Parathyroid adenoma (tissue), 2 donors: ENCODE results near the gene MRPL4.

ENCODE experiments used
- H2AFZ ChIP-seq: fragments of 300-600 bp; sonication (generic); one replicate; pipeline ENCODE4 v1.7.0; 2017; ENCODE audit warnings: antibody characterized with exemption, mild to moderate bottlenecking
- H3K27ac ChIP-seq: fragments of 300-600 bp; sonication (generic); one replicate; pipeline ENCODE4 v1.7.0; 2017
- H3K27me3 ChIP-seq: fragments of 300-600 bp; sonication (generic); one replicate; pipeline ENCODE4 v1.7.0; 2017; ENCODE audit warnings: low read length; ENCODE audit not compliant: control insufficient read depth, insufficient read depth
- H3K36me3 ChIP-seq: fragments of 300-600 bp; sonication (generic); one replicate; pipeline ENCODE4 v1.7.0; 2017; ENCODE audit warnings: low read length; ENCODE audit not compliant: control insufficient read depth, insufficient read depth
- H3K4me1 ChIP-seq: fragments of 300-600 bp; sonication (generic); one replicate; pipeline ENCODE4 v1.7.0; 2017; ENCODE audit warnings: control low read depth
- H3K4me2 ChIP-seq: fragments of 300-600 bp; sonication (generic); one replicate; pipeline ENCODE4 v1.7.0; 2017; ENCODE audit warnings: low read length
- H3K4me3 ChIP-seq: fragments of 300-600 bp; sonication (generic); one replicate; pipeline ENCODE4 v1.7.0; 2017; ENCODE audit warnings: low read depth, low read length
- H3K79me2 ChIP-seq: fragments of 300-600 bp; sonication (generic); one replicate; pipeline ENCODE4 v1.7.0; 2017; ENCODE audit warnings: control low read depth
- H3K9ac ChIP-seq: fragments of 300-600 bp; sonication (generic); one replicate; pipeline ENCODE4 v1.7.0; 2017; ENCODE audit warnings: mild to moderate bottlenecking
- H3K9me3 ChIP-seq: fragments of 300-600 bp; sonication (generic); one replicate; pipeline ENCODE4 v1.7.0; 2017; ENCODE audit warnings: low read length; ENCODE audit not compliant: control insufficient read depth
- CTCF ChIP-seq: fragments of 300-600 bp; sonication (generic); IDR thresholded peaks from one replicate; pipeline ENCODE4 v1.7.0; 2017; ENCODE audit warnings: antibody characterized with exemption, mild to moderate bottlenecking
- donor health status: primary hyperparathyroidism.

MRPL4 gene

GRCh38 chr19:10256970-10257615 lies 5.1 kb downstream of the MRPL4 start:
- no peak for TF ChIP-seq CTCF
- no peak overlapping the region for H3K27ac ChIP-seq
- H3K4me1 ChIP-seq = no peaks in the 10 kb centered on the region
- no peaks in the 10 kb centered on the region for H3K79me2 ChIP-seq
- no peaks in the 10 kb centered on the region for H3K36me3 ChIP-seq
- H3K27me3 ChIP-seq = no peaks in the 10 kb centered on the region
- H3K4me3 ChIP-seq = no peak overlapping the region
- H3K4me2 ChIP-seq = no peak overlapping the region
- no peak overlapping the region for H3K9ac ChIP-seq
- no peak overlapping the region for H2AFZ ChIP-seq
- no peaks in the 10 kb centered on the region for H3K9me3 ChIP-seq

GRCh38 chr19:10258080-10258710 lies 6.2 kb downstream of the MRPL4 start:
- no peak overlapping the region for H3K27ac ChIP-seq
- no peak overlapping the region for H2AFZ ChIP-seq
- H3K36me3 ChIP-seq = no peaks in the 10 kb centered on the region
- no peak overlapping the region for H3K4me2 ChIP-seq
- H3K4me1 ChIP-seq = no peaks in the 10 kb centered on the region
- H3K9me3 ChIP-seq = no peaks in the 10 kb centered on the region
- H3K79me2 ChIP-seq = no peaks in the 10 kb centered on the region
- H3K4me3 ChIP-seq = no peak overlapping the region
- no peak for TF ChIP-seq CTCF
- H3K9ac ChIP-seq = no peak overlapping the region
- no peaks in the 10 kb centered on the region for H3K27me3 ChIP-seq

GRCh38 chr19:10259162-10259905 lies 7.3 kb downstream of the MRPL4 start:
- Histone ChIP-seq H3K4me2 (no peak overlapping the region), H3K4me1 (no peaks in the 10 kb centered on the region), H2AFZ (no peak overlapping the region), H3K36me3 (no peaks in the 10 kb centered on the region), H3K4me3 (no peak overlapping the region), H3K9ac (no peak overlapping the region), H3K79me2 (no peaks in the 10 kb centered on the region), H3K27me3 (no peaks in the 10 kb centered on the region), H3K27ac (no peak overlapping the region), H3K9me3 (no peaks in the 10 kb centered on the region)
- peak; percentile 69 for TF ChIP-seq CTCF

GRCh38 chr19:10260141-10260584 lies 8.1 kb downstream of the MRPL4 start:
- H3K4me1 ChIP-seq = no peaks in the 10 kb centered on the region
- TF ChIP-seq CTCF = no peak
- no peak overlapping the region for H3K4me3 ChIP-seq
- H2AFZ ChIP-seq = no peak overlapping the region
- no peaks in the 10 kb centered on the region for H3K9me3 ChIP-seq
- no peaks in the 10 kb centered on the region for H3K27me3 ChIP-seq
- H3K36me3 ChIP-seq = no peaks in the 10 kb centered on the region
- no peak overlapping the region for H3K27ac ChIP-seq
- no peak overlapping the region for H3K4me2 ChIP-seq
- no peaks in the 10 kb centered on the region for H3K79me2 ChIP-seq
- no peak overlapping the region for H3K9ac ChIP-seq
